Common myeloid progenitor, CD34-positive (primary cell): ENCODE measurements around the gene PRKCI.
"Not testable (repeated sequence)": the region's sequence is repeated elsewhere in the genome, so short reads cannot be mapped to it uniquely, and the experiment has no call there.

ENCODE experiments used
- CTCF ChIA-PET: fragments of 350-600 bp; sonication (Branson Sonifier 250); formaldehyde crosslinking; loops from one replicate; lab custom pipeline; 2021; ENCODE audit warnings: antibody characterized with exemption; lab: Charles Lee
- POLR2A ChIA-PET: fragments of 350-600 bp; sonication (Branson Sonifier 250); formaldehyde crosslinking; loops from one replicate; lab custom pipeline; 2021; ENCODE audit warnings: antibody characterized with exemption; lab: Charles Lee
- DNase-seq, 3 donors: peaks; one replicate each; pipeline versions ENCODE4 v3.0.0 to v3.0.0-alpha.2; 2013
- H3K27ac ChIP-seq, 2 experiments: 1 replicate in 1 of 2; 2 replicates in 1 of 2; pipeline ENCODE4 v1.7.0; 2013; ENCODE audit warnings: inconsistent platforms in 2 of 2, low read length in 2 of 2, mild to moderate bottlenecking in 2 of 2, low read depth in 1 of 2, moderate library complexity in 1 of 2; ENCODE audit not compliant: severe bottlenecking in 2 of 2, insufficient read depth in 1 of 2, poor library complexity in 1 of 2
- H3K27me3 ChIP-seq, 5 experiments: replicated peaks in 2 of 5; 1 replicate in 3 of 5; 2 replicates in 2 of 5; pipeline versions ENCODE4 v1.6.1 to v1.7.0; 2013; ENCODE audit warnings: low read length in 4 of 5, mild to moderate bottlenecking in 2 of 5, moderate library complexity in 2 of 5, inconsistent platforms in 1 of 5; ENCODE audit not compliant: insufficient read depth in 5 of 5, control insufficient read depth in 4 of 5
- H3K36me3 ChIP-seq, 4 experiments: 1 replicate in 2 of 4; 2 replicates in 2 of 4; pipeline versions ENCODE4 v1.6.1 to v1.7.0; 2013; ENCODE audit warnings: low read length in 3 of 4, control low read depth in 1 of 4, mild to moderate bottlenecking in 1 of 4; ENCODE audit not compliant: control insufficient read depth in 4 of 4, insufficient read depth in 4 of 4
- H3K4me1 ChIP-seq, 4 experiments: 1 replicate in 3 of 4; 2 replicates in 1 of 4; pipeline versions ENCODE4 v1.6.1 to v1.7.1; 2013; ENCODE audit warnings: low read length in 3 of 4, mild to moderate bottlenecking in 3 of 4, control low read depth in 1 of 4, inconsistent platforms in 1 of 4, moderate library complexity in 1 of 4; ENCODE audit not compliant: control insufficient read depth in 4 of 4, insufficient read depth in 4 of 4; ENCODE audit errors: control extremely low read depth in 1 of 4
- H3K4me3 ChIP-seq, 7 experiments: 1 replicate in 4 of 7; 2 replicates in 3 of 7; pipeline versions ENCODE4 v1.5.1 to v1.7.0; 2013; ENCODE audit warnings: mild to moderate bottlenecking in 7 of 7, low read length in 6 of 7, moderate library complexity in 6 of 7, inconsistent platforms in 2 of 7, low read depth in 2 of 7, control low read depth in 1 of 7; ENCODE audit not compliant: insufficient read depth in 4 of 7, control insufficient read depth in 1 of 7; ENCODE audit errors: extremely low read depth in 1 of 7
- H3K9me3 ChIP-seq, 5 experiments: 1 replicate in 4 of 5; 2 replicates in 1 of 5; pipeline versions ENCODE4 v1.6.1 to v1.7.1; 2013; ENCODE audit warnings: low read length in 4 of 5, mild to moderate bottlenecking in 2 of 5, inconsistent platforms in 1 of 5, low read depth in 1 of 5, moderate library complexity in 1 of 5; ENCODE audit not compliant: control insufficient read depth in 4 of 5, insufficient read depth in 2 of 5; ENCODE audit errors: control extremely low read depth in 1 of 5
- WGBS: methylation state at CpG from one replicate; pipeline ENCODE4 v1.1.5; 2013; ENCODE audit not compliant: insufficient coverage; 5-methylcytosine and 5-hydroxymethylcytosine counted together

Gene PRKCI

DNA sequence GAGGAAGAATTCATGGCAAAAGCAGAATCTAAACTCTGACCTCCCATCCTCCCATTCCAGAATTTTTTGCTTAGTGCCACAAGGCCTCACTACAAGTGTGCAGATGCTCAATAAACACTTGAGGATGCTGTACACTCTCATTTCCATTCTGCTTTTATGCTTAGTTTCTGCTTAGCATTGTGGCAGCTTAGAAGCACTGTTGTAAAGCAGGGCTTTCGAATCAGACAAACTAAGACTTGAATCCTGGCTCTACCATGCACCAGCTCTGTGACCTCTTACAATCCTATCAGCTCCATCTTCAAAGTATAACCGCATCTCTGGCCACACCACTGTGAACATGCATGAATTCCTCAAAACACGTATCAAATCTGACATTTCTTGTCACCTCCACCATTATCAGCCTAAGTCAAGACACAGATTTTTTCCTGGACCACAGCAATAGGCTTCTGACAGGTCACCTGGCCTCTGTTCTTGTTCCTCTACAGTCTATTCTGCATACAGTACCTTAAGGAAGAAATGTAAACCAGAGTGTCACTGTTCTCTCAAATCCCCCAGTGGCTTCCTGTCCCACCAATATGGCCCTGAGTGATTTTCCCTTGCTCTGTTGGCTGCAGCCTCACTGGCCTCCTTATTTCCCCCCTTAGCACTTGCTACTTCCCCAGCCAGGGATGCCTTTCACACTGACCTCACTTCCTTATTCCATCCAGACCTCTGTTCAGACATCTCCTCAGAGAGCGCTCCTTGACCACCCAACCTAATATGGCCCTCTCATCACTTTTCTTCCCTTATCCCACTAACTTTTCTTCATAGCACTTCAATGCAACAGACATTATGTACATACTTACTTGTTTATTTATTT is 32.6 kb upstream of the PRKCI start:
- peak overlapping the region in 1 of 7 experiments; percentile 39 for H3K4me3 ChIP-seq
- 94% methylated on average over 4 of the region's 4 CpGs for WGBS
- H3K9me3 ChIP-seq, result peaks cover 0 to 4% (median 0%) of the 10 kb centered on the region in 5 experiments
- CTCF ChIA-PET, result interaction anchor here (0.6 to 1.7 kb wide), 8 partner anchors 20 to 177 kb away, joined by 3 to 5 read pairs (median 3); no protein-coding TSS in a partner anchor
- H3K36me3 ChIP-seq, result no peaks in the 10 kb centered on the region
- no peaks in the 10 kb centered on the region for H3K4me1 ChIP-seq
- POLR2A ChIA-PET, result no interaction called here
- no peak overlapping the region for H3K27ac ChIP-seq
- H3K27me3 ChIP-seq, result no peaks in the 10 kb centered on the region
- no peak for DNase-seq

DNA sequence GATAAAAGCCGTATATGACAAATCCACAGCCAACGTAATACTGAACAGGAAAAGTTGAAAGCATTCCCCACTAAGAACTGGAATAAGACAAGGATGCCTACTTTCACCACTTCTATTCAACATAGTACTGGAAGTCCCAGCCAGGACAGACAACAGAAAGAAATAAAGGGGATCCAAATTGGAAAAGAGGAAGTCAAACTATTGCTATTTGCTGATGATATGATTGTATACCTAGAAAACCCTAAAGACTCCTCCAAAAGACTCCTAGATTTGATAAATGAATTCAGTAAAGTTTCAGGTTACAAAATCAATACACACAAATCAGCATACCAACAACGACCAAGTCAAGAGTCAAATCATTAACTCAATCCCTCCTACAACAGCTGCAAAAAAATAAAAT is 26.5 kb upstream of the PRKCI start:
- H3K27me3 ChIP-seq, H3K36me3 ChIP-seq, DNase-seq, POLR2A ChIA-PET, H3K27ac ChIP-seq, CTCF ChIA-PET, H3K4me3 ChIP-seq, H3K9me3 ChIP-seq, H3K4me1 ChIP-seq: not testable (repeated sequence)
- 100% methylated on average over 2 of the region's 3 CpGs for WGBS

GRCh38 chr3:170196833-170197232 is 25.4 kb upstream of the PRKCI start:
- 100% methylated on average over 1 of the region's 3 CpGs for WGBS
- Histone ChIP-seq H3K27me3 (no peaks in the 10 kb centered on the region), H3K27ac (no peak overlapping the region), H3K4me1 (no peaks in the 10 kb centered on the region), H3K9me3 (peaks cover 0 to 3% (median 0%) of the 10 kb centered on the region in 5 experiments), H3K36me3 (no peaks in the 10 kb centered on the region), H3K4me3 (no peak overlapping the region)
- ChIA-PET POLR2A (no interaction called here), CTCF (no interaction called here)
- no peak for DNase-seq

- Histone ChIP-seq H3K36me3 (no peaks in the 10 kb centered on the region), H3K4me1 (no peaks in the 10 kb centered on the region), H3K4me3 (no peak overlapping the region), H3K27ac (no peak overlapping the region), H3K27me3 (no peaks in the 10 kb centered on the region), H3K9me3 (no peaks in the 10 kb centered on the region)
- ChIA-PET POLR2A (no interaction called here), CTCF (interaction anchor here (0.6 kb wide), 1 partner anchor 59 kb away, joined by 3 read pairs; no protein-coding TSS in a partner anchor)
- no peak for DNase-seq
Measured at GRCh38 chr3:170200987-170201386, 21.2 kb upstream of the PRKCI start.

DNA sequence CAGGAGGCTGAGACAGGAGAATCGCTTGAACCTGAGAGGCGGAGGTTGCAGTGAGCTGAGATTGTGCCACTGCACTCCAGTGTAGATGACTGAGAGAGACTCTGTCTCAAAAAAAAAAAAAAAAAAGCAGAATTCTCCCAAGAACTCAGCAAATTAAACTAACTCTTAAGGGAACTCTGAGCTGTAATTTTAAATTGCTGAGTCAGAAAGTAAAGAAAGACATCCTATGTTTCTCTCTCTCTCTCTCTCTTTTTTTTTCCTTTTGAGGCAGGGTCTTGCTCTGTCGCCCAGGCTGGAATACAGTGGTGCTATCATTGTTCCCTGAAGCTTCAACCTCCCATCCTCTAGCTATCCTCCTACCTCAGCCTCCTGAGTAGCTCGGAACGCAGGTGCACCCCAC is 20.7 kb upstream of the PRKCI start:
- Histone ChIP-seq H3K9me3 (no peaks in the 10 kb centered on the region), H3K27me3 (no peaks in the 10 kb centered on the region), H3K36me3 (no peaks in the 10 kb centered on the region), H3K27ac (no peak overlapping the region), H3K4me3 (no peak overlapping the region), H3K4me1 (no peaks in the 10 kb centered on the region)
- ChIA-PET CTCF (interaction anchor here (0.6 kb wide), 1 partner anchor 58 kb away, joined by 3 read pairs; no protein-coding TSS in a partner anchor), POLR2A (interaction anchor here (0.6 kb wide), 2 partner anchors 56 to 157 kb away, joined by 3 to 6 read pairs; no protein-coding TSS in a partner anchor)
- no peak for DNase-seq
- WGBS, result 78% methylated on average over 1 of the region's 5 CpGs

- Histone ChIP-seq H3K27ac (no peak overlapping the region), H3K36me3 (no peaks in the 10 kb centered on the region), H3K4me1 (no peaks in the 10 kb centered on the region), H3K9me3 (no peaks in the 10 kb centered on the region), H3K27me3 (no peaks in the 10 kb centered on the region), H3K4me3 (no peak overlapping the region)
- ChIA-PET CTCF (no interaction called here), POLR2A (no interaction called here)
- WGBS, result no CpG with 5 or more reads among the region's 4 CpGs
- no peak for DNase-seq
Measured at GRCh38 chr3:170203457-170203856, 18.8 kb upstream of the PRKCI start.

DNA sequence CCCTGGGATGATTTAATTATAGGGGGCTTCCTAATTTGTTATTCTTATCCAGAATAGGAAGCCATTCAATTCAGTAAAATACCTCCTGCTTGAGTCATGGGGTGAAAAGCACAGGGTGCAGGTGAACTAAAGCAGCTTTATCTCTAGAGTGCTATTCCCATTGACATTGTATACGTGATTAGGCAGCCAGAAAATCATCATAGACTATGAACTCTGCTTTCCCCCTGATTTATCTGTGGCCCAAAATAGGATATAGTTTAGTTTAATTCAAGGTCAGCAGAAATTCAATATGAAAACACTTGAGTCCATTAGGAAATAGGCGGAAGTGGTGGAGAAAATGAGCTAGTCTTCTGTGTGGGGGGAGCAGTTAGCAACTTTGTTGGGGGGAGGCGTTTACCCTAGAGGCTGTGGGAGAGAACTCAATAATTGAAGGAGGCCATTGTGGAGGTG is 18.2 kb upstream of the PRKCI start:
- POLR2A ChIA-PET, result no interaction called here
- Histone ChIP-seq H3K4me1 (no peaks in the 10 kb centered on the region), H3K36me3 (no peaks in the 10 kb centered on the region), H3K27me3 (no peaks in the 10 kb centered on the region), H3K27ac (no peak overlapping the region), H3K9me3 (no peaks in the 10 kb centered on the region), H3K4me3 (no peak overlapping the region)
- CTCF ChIA-PET, result no interaction called here
- WGBS, result 100% methylated on average over 1 of the region's 3 CpGs
- DNase-seq, result no peak
